GM06990 (cell line): ENCODE measurements around the gene CD2AP.

ENCODE experiments used
- DNase-seq: peaks from one replicate; pipeline ENCODE4 v3.0.0-alpha.2; 2011; ENCODE audit not compliant: insufficient read length; ENCODE audit errors: extremely low read depth
- H3K27me3 ChIP-seq: replicated peaks from 2 replicates; pipeline ENCODE4 v1.6.0; 2011; ENCODE audit warnings: low read length; ENCODE audit not compliant: control insufficient read depth, insufficient read depth
- H3K36me3 ChIP-seq: 2 replicates; pipeline ENCODE4 v1.5.1; 2011; ENCODE audit warnings: low read length; ENCODE audit not compliant: control insufficient read depth, insufficient read depth
- H3K4me3 ChIP-seq: replicated peaks from 2 replicates; pipeline ENCODE4 v1.5.1; 2011; ENCODE audit warnings: low read depth, mild to moderate bottlenecking, control low read depth, low read length
- TF ChIP-seq, protein P1 (sequence below): IDR thresholded peaks from 2 replicates; pipeline ENCODE4 v1.5.1; 2011; ENCODE audit warnings: low read length, control low read depth, mild to moderate bottlenecking, inconsistent platforms; ENCODE audit not compliant: insufficient read depth, poor library complexity, severe bottlenecking

Gene CD2AP

DNA sequence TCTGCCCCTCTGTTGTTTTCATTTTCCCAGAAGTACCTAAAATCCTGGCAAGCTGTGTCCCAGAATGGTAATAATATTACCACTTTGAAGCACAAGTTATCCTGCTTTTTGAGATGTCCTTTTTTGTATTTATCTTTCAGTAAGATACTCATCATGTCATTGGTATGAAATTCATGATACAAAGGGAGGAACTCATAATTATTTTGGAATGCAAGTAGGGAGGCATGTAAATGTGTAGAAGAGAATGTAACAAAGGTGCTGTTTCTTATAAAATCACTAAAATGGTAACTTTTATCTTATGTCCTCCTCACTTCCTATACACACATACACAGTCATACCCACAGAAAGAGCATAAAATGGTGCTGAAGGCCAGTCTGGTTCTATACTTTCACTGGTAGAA, 109.9 kb downstream of the CD2AP start:
- Histone ChIP-seq H3K27me3 (no peaks in the 10 kb centered on the region), H3K36me3 (no peaks in the 10 kb centered on the region; the same call in 1 of the 2 replicates), H3K4me3 (no peak overlapping the region)
- TF ChIP-seq, protein P1, sequence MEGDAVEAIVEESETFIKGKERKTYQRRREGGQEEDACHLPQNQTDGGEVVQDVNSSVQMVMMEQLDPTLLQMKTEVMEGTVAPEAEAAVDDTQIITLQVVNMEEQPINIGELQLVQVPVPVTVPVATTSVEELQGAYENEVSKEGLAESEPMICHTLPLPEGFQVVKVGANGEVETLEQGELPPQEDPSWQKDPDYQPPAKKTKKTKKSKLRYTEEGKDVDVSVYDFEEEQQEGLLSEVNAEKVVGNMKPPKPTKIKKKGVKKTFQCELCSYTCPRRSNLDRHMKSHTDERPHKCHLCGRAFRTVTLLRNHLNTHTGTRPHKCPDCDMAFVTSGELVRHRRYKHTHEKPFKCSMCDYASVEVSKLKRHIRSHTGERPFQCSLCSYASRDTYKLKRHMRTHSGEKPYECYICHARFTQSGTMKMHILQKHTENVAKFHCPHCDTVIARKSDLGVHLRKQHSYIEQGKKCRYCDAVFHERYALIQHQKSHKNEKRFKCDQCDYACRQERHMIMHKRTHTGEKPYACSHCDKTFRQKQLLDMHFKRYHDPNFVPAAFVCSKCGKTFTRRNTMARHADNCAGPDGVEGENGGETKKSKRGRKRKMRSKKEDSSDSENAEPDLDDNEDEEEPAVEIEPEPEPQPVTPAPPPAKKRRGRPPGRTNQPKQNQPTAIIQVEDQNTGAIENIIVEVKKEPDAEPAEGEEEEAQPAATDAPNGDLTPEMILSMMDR, result no peak
- no peak for DNase-seq

DNA sequence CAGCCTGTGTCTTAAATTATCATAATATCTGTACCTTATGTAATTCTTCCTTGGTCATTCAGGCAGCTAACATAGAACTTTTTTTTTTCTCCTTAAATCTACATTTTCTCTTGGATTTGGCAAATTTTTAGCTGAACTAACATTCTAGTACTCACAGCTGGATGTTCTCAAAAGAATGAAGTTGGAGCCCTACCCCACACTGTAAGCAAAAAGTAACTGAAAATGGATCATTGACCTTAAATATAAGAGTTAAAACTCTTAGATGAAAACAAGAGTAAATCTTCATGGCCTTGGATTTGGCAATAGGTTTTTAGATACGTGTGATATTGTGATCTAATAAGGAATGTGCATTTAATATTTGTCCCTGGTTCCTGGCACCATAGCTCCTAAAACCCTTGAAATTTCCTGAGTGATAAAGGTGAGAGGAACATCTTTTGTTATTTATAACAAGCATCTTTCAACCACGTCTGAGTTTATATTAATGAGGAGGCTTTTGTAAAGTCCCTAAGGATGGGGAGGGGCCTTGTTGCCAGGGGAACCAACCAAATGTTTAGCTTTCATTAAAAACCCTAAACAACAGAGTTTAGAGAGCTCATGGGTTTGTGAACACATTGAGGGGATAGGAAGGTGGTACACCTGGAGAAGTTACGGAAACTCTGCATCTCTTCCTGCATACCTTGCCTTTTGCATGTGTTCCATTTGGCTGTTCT, 114.7 kb downstream of the CD2AP start:
- TF ChIP-seq, protein P1, result no peak
- Histone ChIP-seq H3K27me3 (no peaks in the 10 kb centered on the region), H3K4me3 (no peak overlapping the region), H3K36me3 (peaks cover 4% of the 10 kb centered on the region; the same call in 1 of the 2 replicates)
- no peak for DNase-seq

DNA sequence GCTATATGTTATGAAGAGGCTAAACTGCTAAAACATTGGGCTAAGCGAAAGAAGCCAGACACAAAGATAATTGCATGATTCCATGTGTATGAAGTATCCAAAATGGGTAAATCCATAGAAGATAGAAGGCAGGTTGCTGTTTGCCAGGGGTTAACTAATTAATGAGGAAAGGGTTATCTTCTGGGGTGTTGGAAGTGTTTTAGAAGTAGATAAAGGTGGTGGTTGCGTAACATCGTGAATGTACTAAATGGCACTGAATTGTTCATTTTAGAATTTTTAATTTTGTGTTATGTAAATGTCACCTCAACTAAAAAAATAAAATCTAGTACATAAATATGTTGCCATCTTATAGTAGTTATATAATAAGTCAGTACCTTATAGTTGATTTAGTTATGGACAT, 116.4 kb downstream of the CD2AP start:
- Histone ChIP-seq H3K27me3 (no peaks in the 10 kb centered on the region), H3K36me3 (peaks cover 7% of the 10 kb centered on the region; the same call in 1 of the 2 replicates), H3K4me3 (no peak overlapping the region)
- DNase-seq, result no peak
- TF ChIP-seq, protein P1, result no peak

DNA sequence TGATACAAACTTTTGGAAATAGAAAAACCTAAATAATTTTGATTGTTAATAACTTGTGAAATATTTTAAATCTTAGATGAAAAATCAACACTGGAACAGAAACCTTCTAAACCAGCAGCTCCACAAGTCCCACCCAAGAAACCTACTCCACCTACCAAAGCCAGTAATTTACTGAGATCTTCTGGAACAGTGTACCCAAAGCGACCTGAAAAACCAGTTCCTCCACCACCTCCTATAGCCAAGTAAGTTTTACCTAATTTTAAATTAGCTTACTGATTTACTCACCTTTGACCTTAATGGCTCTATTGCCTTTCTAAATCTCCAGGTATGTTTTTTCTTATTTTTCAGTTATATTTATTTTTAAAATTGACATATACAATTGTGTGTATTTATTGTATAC, 118.2 kb downstream of the CD2AP start:
- TF ChIP-seq, protein P1, result no peak
- H3K4me3 ChIP-seq, result no peak overlapping the region
- no peak for DNase-seq
- no peaks in the 10 kb centered on the region for H3K27me3 ChIP-seq
- H3K36me3 ChIP-seq, result peaks cover 7% of the 10 kb centered on the region; the same call in 1 of the 2 replicates

DNA sequence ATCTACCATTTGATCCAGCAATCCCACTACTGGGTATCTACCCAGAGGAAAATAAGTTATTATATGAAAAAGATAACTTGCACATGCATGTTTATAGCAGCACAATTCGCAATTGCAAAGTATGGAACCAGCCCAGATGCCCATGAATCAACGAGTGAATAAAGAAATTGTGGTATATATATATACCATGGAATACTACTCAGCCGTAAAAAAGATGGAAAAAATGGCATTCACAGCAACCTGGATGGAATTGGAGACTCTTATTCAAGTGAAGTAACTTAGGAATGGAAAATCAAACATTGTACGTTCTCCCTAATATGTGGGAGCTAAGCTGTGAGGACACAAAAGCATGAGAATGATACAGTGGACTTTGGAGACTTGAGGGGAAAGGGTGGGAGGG, 120.8 kb downstream of the CD2AP start:
- TF ChIP-seq, protein P1, result no peak
- H3K27me3 ChIP-seq, result no peaks in the 10 kb centered on the region
- H3K36me3 ChIP-seq, result peaks cover 7% of the 10 kb centered on the region; the same call in 1 of the 2 replicates
- no peak for DNase-seq
- no peak overlapping the region for H3K4me3 ChIP-seq
